Choroid plexus epithelial cell (primary cell): Measurements from ENCODE around the gene OCIAD2.

Source experiments
- DNase-seq: peaks from one replicate; pipeline ENCODE4 v3.0.0-alpha.2; 2010; ENCODE audit warnings: low read depth
- H3K4me3 ChIP-seq: 2 replicates; pipeline ENCODE4 v1.5.1; 2011; ENCODE audit warnings: low read depth, mild to moderate bottlenecking, control low read depth, low read length, moderate library complexity
- TF ChIP-seq, protein P1 (sequence below): conservative IDR thresholded peaks from 2 replicates; pipeline ENCODE4 v1.5.1; 2011; ENCODE audit warnings: low read depth, mild to moderate bottlenecking, control low read depth, inconsistent platforms, low read length, moderate library complexity

The OCIAD2 gene

DNA sequence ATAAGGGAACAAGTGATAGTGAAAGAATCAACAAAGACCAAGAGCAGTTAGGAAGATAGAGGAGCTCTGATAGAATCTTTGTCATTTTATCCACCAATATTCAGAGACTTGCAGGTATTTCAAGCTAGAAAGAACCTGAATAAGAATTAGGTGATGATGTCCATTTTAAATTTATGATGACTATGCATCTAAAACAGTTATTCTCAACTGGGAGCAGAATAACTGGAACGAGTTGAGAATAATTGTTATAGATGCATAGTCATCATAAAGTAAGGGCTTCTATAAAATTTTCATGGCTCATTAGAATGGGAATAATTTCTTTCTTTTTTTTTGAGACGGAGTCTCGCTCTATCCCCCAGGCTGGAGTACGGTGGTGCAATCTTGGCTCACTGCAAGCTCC, 69.9 kb downstream of the OCIAD2 start:
- TF ChIP-seq, protein P1, sequence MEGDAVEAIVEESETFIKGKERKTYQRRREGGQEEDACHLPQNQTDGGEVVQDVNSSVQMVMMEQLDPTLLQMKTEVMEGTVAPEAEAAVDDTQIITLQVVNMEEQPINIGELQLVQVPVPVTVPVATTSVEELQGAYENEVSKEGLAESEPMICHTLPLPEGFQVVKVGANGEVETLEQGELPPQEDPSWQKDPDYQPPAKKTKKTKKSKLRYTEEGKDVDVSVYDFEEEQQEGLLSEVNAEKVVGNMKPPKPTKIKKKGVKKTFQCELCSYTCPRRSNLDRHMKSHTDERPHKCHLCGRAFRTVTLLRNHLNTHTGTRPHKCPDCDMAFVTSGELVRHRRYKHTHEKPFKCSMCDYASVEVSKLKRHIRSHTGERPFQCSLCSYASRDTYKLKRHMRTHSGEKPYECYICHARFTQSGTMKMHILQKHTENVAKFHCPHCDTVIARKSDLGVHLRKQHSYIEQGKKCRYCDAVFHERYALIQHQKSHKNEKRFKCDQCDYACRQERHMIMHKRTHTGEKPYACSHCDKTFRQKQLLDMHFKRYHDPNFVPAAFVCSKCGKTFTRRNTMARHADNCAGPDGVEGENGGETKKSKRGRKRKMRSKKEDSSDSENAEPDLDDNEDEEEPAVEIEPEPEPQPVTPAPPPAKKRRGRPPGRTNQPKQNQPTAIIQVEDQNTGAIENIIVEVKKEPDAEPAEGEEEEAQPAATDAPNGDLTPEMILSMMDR: no peak
- DNase-seq: no peak

More for the DNA sequence above, 69.9 kb downstream of the OCIAD2 start:
- H3K4me3 ChIP-seq: no peak overlapping the region
